Naive thymus-derived CD4-positive, alpha-beta T cell (primary cell): ENCODE measurements around the gene LASP1. TPM values are rescaled to one million over a fixed set of nuclear protein-coding genes. Genes with fewer than 3 reads are reported as not detected.
A peak's percentile ranks its signal among the peaks of the same experiment; 100 is the strongest.
"Not testable (repeated sequence)": the region's sequence is repeated elsewhere in the genome, so short reads cannot be mapped to it uniquely, and the experiment has no call there.

Experiments used
- ATAC-seq: fragments of 150-1000 bp; cut with Tn5 transposase; 2 replicates; pipeline ENCODE4 v1.10.0; 2021; ENCODE audit warnings: mild to moderate bottlenecking, moderate library complexity
- CTCF ChIA-PET: fragments of 350-600 bp; sonication (Branson Sonifier 250); formaldehyde crosslinking; loops from one replicate; lab custom pipeline; 2021; ENCODE audit warnings: antibody characterized with exemption; lab: Charles Lee
- POLR2A ChIA-PET: fragments of 350-600 bp; sonication (Branson Sonifier 250); formaldehyde crosslinking; loops from one replicate; lab custom pipeline; 2021; ENCODE audit warnings: antibody characterized with exemption, inconsistent platforms; lab: Charles Lee
- DNase-seq, 9 donors: peaks; one replicate each; pipeline versions ENCODE4 v3.0.0 to v3.0.0-alpha.2; 2020 to 2022; ENCODE audit warnings: mixed read lengths in 1 of 9
- H3K27ac ChIP-seq: one replicate; pipeline ENCODE4 v1.7.0; 2013; ENCODE audit warnings: mild to moderate bottlenecking, low read depth, low read length, moderate library complexity
- H3K27me3 ChIP-seq, 2 donors: one replicate each; pipeline ENCODE4 v1.7.0; 2013; ENCODE audit warnings: low read length in 2 of 2, mild to moderate bottlenecking in 2 of 2, moderate library complexity in 2 of 2; ENCODE audit not compliant: control insufficient read depth in 2 of 2, insufficient read depth in 2 of 2
- H3K36me3 ChIP-seq, 3 experiments: 1 replicate in 2 of 3; 2 replicates in 1 of 3; pipeline ENCODE4 v1.7.0; 2013; ENCODE audit warnings: low read length in 3 of 3, mild to moderate bottlenecking in 3 of 3, moderate library complexity in 1 of 3; ENCODE audit not compliant: insufficient read depth in 3 of 3, control insufficient read depth in 2 of 3
- H3K4me1 ChIP-seq, 2 donors: one replicate each; pipeline ENCODE4 v1.7.0; 2013; ENCODE audit warnings: low read length in 2 of 2, mild to moderate bottlenecking in 2 of 2, moderate library complexity in 1 of 2; ENCODE audit not compliant: control insufficient read depth in 2 of 2, insufficient read depth in 2 of 2
- H3K4me3 ChIP-seq: 2 replicates; pipeline ENCODE4 v1.7.0; 2013; ENCODE audit warnings: mild to moderate bottlenecking, low read length
- H3K9me3 ChIP-seq, 3 experiments: 1 replicate in 2 of 3; 2 replicates in 1 of 3; pipeline ENCODE4 v1.7.0; 2013; ENCODE audit warnings: low read length in 3 of 3; ENCODE audit not compliant: control insufficient read depth in 2 of 3
- H3K27ac Mint-ChIP-seq, 9 donors: one replicate each; pipeline ENCODE4 v1.8.0; 2020 to 2022; ENCODE audit warnings: mixed read lengths in 9 of 9, mild to moderate bottlenecking in 8 of 9, moderate library complexity in 5 of 9, inconsistent platforms in 2 of 9
- H3K27me3 Mint-ChIP-seq, 5 donors: one replicate each; pipeline ENCODE4 v1.8.0; 2021 to 2022; ENCODE audit warnings: mixed read lengths in 5 of 5, mild to moderate bottlenecking in 1 of 5
- H3K36me3 Mint-ChIP-seq, 5 donors: one replicate each; pipeline ENCODE4 v1.8.0; 2020 to 2022; ENCODE audit warnings: mixed read lengths in 5 of 5, mild to moderate bottlenecking in 3 of 5, inconsistent platforms in 1 of 5
- H3K4me1 Mint-ChIP-seq, 7 donors: one replicate each; pipeline ENCODE4 v1.8.0; 2020 to 2022; ENCODE audit warnings: mixed read lengths in 7 of 7, mild to moderate bottlenecking in 3 of 7, inconsistent platforms in 1 of 7
- H3K4me3 Mint-ChIP-seq, 10 donors: one replicate each; pipeline ENCODE4 v1.8.0; 2020 to 2022; ENCODE audit warnings: mild to moderate bottlenecking in 10 of 10, mixed read lengths in 10 of 10, moderate library complexity in 6 of 10, inconsistent platforms in 2 of 10
- H3K9me3 Mint-ChIP-seq, 11 donors: one replicate each; pipeline ENCODE4 v1.8.0; 2020 to 2022; ENCODE audit warnings: mixed read lengths in 11 of 11, mild to moderate bottlenecking in 4 of 11, inconsistent platforms in 1 of 11, moderate library complexity in 1 of 11
- intact Hi-C, 2 donors: fragments of 100-400 bp; cut with micrococcal nuclease; formaldehyde crosslinking; loops; one replicate each; pipeline ENCODE4 v1.15.1; 2023
- polyA plus RNA-seq, 2 donors: library from polyadenylated mRNA; unstranded; fragments of 300-500 nt; fragmentation: Illumina TruSeq; gene quantifications; one replicate each; pipeline ENCODE4 v1.2.3, GENCODE V29; 2021
- total RNA-seq, 6 experiments: library from RNA in 5 of 6; stranded (reverse) in 5 of 6; gene quantifications; 1 replicate in 5 of 6; 2 replicates in 1 of 6; pipeline ENCODE4 v1.2.3 and lab custom pipeline; 2021 to 2026

LASP1 gene
- total and polyA plus RNA-seq, 7 experiments from 2014 or later = 43.4 to 199 (median 104) TPM

- Mint-ChIP-seq H3K36me3 (peaks cover 0 to 9% (median 0%) of the 10 kb centered on the region in 5 donors), H3K4me1 (peaks cover 28 to 40% (median 31%) of the 10 kb centered on the region in 7 donors), H3K4me3 (peak within 1 kb of the TSS; percentile 34 to 76 (median 56)), H3K27ac (peak within 1 kb of the TSS; percentile 28 to 87 (median 79)), H3K9me3 (peaks cover 0 to 2% (median 0%) of the 10 kb centered on the region in 11 donors), H3K27me3 (no peaks in the 10 kb centered on the region)
- DNase-seq (peak in 8 of 9 donors; percentile 30 to 68 (median 54)), ATAC-seq (peak; percentile 44)
- Histone ChIP-seq H3K27ac (no peak within 1 kb of the TSS), H3K36me3 (peaks cover 0 to 4% (median 0%) of the 10 kb centered on the region in 3 experiments), H3K27me3 (no peaks in the 10 kb centered on the region), H3K9me3 (no peaks in the 10 kb centered on the region), H3K4me3 (no peak within 1 kb of the TSS), H3K4me1 (peaks cover 12 to 14% of the 10 kb centered on the region in 2 donors)
- ChIA-PET CTCF (interaction anchor here (0.6 to 2.8 kb wide), 7 partner anchors 11 to 226 kb away, joined by 3 to 12 read pairs (median 3); partner anchors contain the start of gene PLXDC1), POLR2A (interaction anchor here (0.6 to 1.9 kb wide), 8 partner anchors 27 to 228 kb away, joined by 3 to 7 read pairs (median 6); partner anchors contain the start of gene LASP1)
- intact Hi-C loops = loop anchor here (2.0 to 5.0 kb wide), 4 partner anchors 27 to 55 kb away; partner anchors contain the start of genes LASP1 (in 2 of the 2) and FBXO47 (in 1 of the 2)
These were observed 55.6 kb downstream of the LASP1 start, which contains the start of gene LASP1NB for GRCh38 chr17:38925263-38925995. Gene LASP1NB (plus strand): TSS chr17:38925614.

GRCh38 chr17:38926293-38927070 lies 56.6 kb downstream of the LASP1 start:
- Mint-ChIP-seq H3K27ac (peak overlapping the region in 8 of 9 donors; percentile 4 to 82 (median 64)), H3K27me3 (no peaks in the 10 kb centered on the region), H3K4me1 (peaks cover 26 to 38% (median 31%) of the 10 kb centered on the region in 7 donors), H3K4me3 (peak overlapping the region in 6 of 10 donors; percentile 3 to 67 (median 30)), H3K9me3 (peaks cover 0 to 2% (median 0%) of the 10 kb centered on the region in 11 donors), H3K36me3 (peaks cover 0 to 9% (median 0%) of the 10 kb centered on the region in 5 donors)
- Histone ChIP-seq H3K27ac (no peak overlapping the region), H3K4me1 (peaks cover 12 to 14% of the 10 kb centered on the region in 2 donors), H3K9me3 (no peaks in the 10 kb centered on the region), H3K27me3 (no peaks in the 10 kb centered on the region), H3K36me3 (no peaks in the 10 kb centered on the region), H3K4me3 (no peak overlapping the region)
- CTCF ChIA-PET = interaction anchor here (0.6 to 2.8 kb wide), 2 partner anchors 35 to 57 kb away, joined by 3 to 12 read pairs; no protein-coding TSS in a partner anchor
- DNase-seq = peak in 1 of 9 donors; percentile 17
- ATAC-seq = peak; percentile 77
- POLR2A ChIA-PET = interaction anchor here (0.6 to 1.1 kb wide), 4 partner anchors 23 to 72 kb away, joined by 3 to 5 read pairs (median 3); no protein-coding TSS in a partner anchor
- intact Hi-C loops = loop anchor here in 1 of 2 donors (5.0 kb wide), 1 partner anchor 54 kb away; the partner anchor contains the start of gene LASP1

- H3K27ac Mint-ChIP-seq, H3K36me3 ChIP-seq, H3K4me3 ChIP-seq, H3K4me1 ChIP-seq, H3K27ac ChIP-seq, CTCF ChIA-PET, ATAC-seq, H3K9me3 Mint-ChIP-seq, H3K9me3 ChIP-seq, intact Hi-C loops, H3K36me3 Mint-ChIP-seq, POLR2A ChIA-PET, H3K27me3 ChIP-seq, H3K4me3 Mint-ChIP-seq: not testable (repeated sequence)
- Mint-ChIP-seq H3K4me1 (peaks cover 11 to 14% (median 14%) of the 10 kb centered on the region in 7 donors), H3K27me3 (peaks cover 0 to 23% (median 0%) of the 10 kb centered on the region in 5 donors)
- DNase-seq = peak in 1 of 9 donors; percentile 10
These were observed 60.9 kb downstream of the LASP1 start for GRCh38 chr17:38930782-38931181.

- H3K4me3 Mint-ChIP-seq, intact Hi-C loops, H3K9me3 Mint-ChIP-seq, DNase-seq, ATAC-seq, H3K36me3 Mint-ChIP-seq, H3K27ac ChIP-seq, H3K9me3 ChIP-seq, H3K4me3 ChIP-seq, H3K4me1 ChIP-seq, H3K4me1 Mint-ChIP-seq, POLR2A ChIA-PET, H3K27me3 ChIP-seq, H3K36me3 ChIP-seq, H3K27ac Mint-ChIP-seq: not testable (repeated sequence)
- CTCF ChIA-PET = interaction anchor here (1.2 kb wide), 1 partner anchor 9 kb away, joined by 3 read pairs; no protein-coding TSS in a partner anchor
- peaks cover 0 to 35% (median 0%) of the 10 kb centered on the region in 5 donors for H3K27me3 Mint-ChIP-seq
These were observed 64.1 kb downstream of the LASP1 start for GRCh38 chr17:38933962-38934361.

- POLR2A ChIA-PET = interaction anchor here (0.6 kb wide), 1 partner anchor 381 kb away, joined by 7 read pairs; no protein-coding TSS in a partner anchor
- intact Hi-C loops = no loop called here
- H3K27me3 ChIP-seq = no peaks in the 10 kb centered on the region
These were observed 70.1 kb downstream of the LASP1 start for GRCh38 chr17:38939987-38940386.

GRCh38 chr17:38940404-38940803 lies 70.5 kb downstream of the LASP1 start:
- peaks cover 0 to 8% (median 0%) of the 10 kb centered on the region in 7 donors for H3K4me1 Mint-ChIP-seq
- no peak overlapping the region for H3K4me3 ChIP-seq
- no peaks in the 10 kb centered on the region for H3K36me3 Mint-ChIP-seq
- no peak overlapping the region for H3K4me3 Mint-ChIP-seq
- ChIA-PET CTCF (interaction anchor here (0.5 to 0.6 kb wide), 2 partner anchors 234 to 267 kb away, joined by 3 to 4 read pairs; no protein-coding TSS in a partner anchor), POLR2A (no interaction called here)
- no peak overlapping the region for H3K27ac ChIP-seq
- H3K27ac Mint-ChIP-seq = peak overlapping the region in 2 of 9 donors; percentile 53 to 57
- no peaks in the 10 kb centered on the region for H3K27me3 ChIP-seq
- no peaks in the 10 kb centered on the region for H3K9me3 ChIP-seq
- intact Hi-C loops = no loop called here
- no peaks in the 10 kb centered on the region for H3K9me3 Mint-ChIP-seq
- ATAC-seq = no peak
- DNase-seq = no peak
- no peaks in the 10 kb centered on the region for H3K4me1 ChIP-seq
- H3K27me3 Mint-ChIP-seq = peaks cover 0 to 16% (median 0%) of the 10 kb centered on the region in 5 donors
- H3K36me3 ChIP-seq = no peaks in the 10 kb centered on the region

More at GRCh38 chr17:38939987-38940386, 70.1 kb downstream of the LASP1 start:
- no peak overlapping the region for H3K27ac ChIP-seq
- Mint-ChIP-seq H3K36me3 (no peaks in the 10 kb centered on the region), H3K27ac (peak overlapping the region in 1 of 9 donors; percentile 53), H3K9me3 (no peaks in the 10 kb centered on the region), H3K27me3 (peaks cover 0 to 19% (median 0%) of the 10 kb centered on the region in 5 donors), H3K4me1 (peaks cover 0 to 8% (median 0%) of the 10 kb centered on the region in 7 donors), H3K4me3 (no peak overlapping the region)
- no peaks in the 10 kb centered on the region for H3K36me3 ChIP-seq
- H3K4me1 ChIP-seq = no peaks in the 10 kb centered on the region
- ATAC-seq (no peak), DNase-seq (no peak)
- no peaks in the 10 kb centered on the region for H3K9me3 ChIP-seq
- CTCF ChIA-PET = interaction anchor here (0.5 to 0.6 kb wide), 2 partner anchors 235 to 267 kb away, joined by 3 to 4 read pairs; no protein-coding TSS in a partner anchor
- H3K4me3 ChIP-seq = no peak overlapping the region
